GM23248 (cell line): ENCODE data around the gene FKBP4.

ENCODE experiments used
- EZH2 ChIP-seq: fragments of 200-600 bp; sonication (generic); IDR thresholded peaks from 2 replicates; pipeline ENCODE4 v1.6.1; 2018; ENCODE audit warnings: antibody characterized with exemption, mild to moderate bottlenecking; ENCODE audit not compliant: insufficient read depth, poor library complexity, severe bottlenecking
- EZH2phosphoT487 ChIP-seq: fragments of 200-600 bp; sonication (generic); IDR thresholded peaks from 2 replicates; pipeline ENCODE4 v1.6.1; 2018; ENCODE audit warnings: antibody characterized with exemption, moderate library complexity, mild to moderate bottlenecking, low read depth; ENCODE audit not compliant: insufficient read depth

DNA sequence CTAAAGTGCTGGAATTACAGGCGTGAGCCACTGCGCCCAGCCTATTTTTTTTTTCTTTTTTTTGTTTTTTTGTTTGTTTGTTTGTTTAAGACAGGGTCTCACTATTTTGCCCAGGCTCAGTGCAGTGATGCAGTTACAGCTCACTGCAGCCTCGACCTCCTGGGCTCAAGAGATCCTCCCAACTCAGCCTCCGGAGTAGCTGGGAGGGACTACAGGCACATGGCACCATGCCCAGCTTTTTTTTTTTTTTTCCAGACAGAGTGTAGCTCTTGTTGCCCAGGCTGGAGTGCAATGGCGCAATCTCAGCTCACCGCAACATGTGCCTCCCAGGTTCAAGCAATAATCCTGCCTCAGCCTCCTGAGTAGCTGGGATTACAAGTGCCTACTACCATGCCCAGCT, 11.9 kb downstream of the FKBP4 start:
- TF ChIP-seq EZH2: no peak
- TF ChIP-seq EZH2phosphoT487: no peak
